ENCODE results near the gene NOTCH4. TPM values are rescaled to one million over a fixed set of nuclear protein-coding genes. Genes with fewer than 3 reads are reported as not detected.

NOTCH4 gene
- total and polyA plus RNA-seq, 9 of the 15 experiments (the other 6 are each of a cell fraction or from before 2014, with no cell fraction given), result 0.24 to 4.3 (median 1.7) TPM

GRCh38 chr6:32249262-32249661 lies 25.4 kb upstream of the NOTCH4 start:
- no peak overlapping the region for H3K9ac ChIP-seq (ENCODE audit: insufficient read depth in 1 of 2, low read depth in 2 of 2, low read length in 2 of 2)
- CTCF ChIA-PET (ENCODE audit: low intra/inter-chr PET ratio), result no interaction called here
- POLR2A ChIA-PET, result interaction anchor here (0.8 to 1.4 kb wide), 3 partner anchors 9 to 32 kb away, joined by 3 to 4 read pairs (median 3); no protein-coding TSS in a partner anchor
- H3K9me1 ChIP-seq (ENCODE audit: control insufficient read depth, insufficient read depth, low read length), result no peaks in the 10 kb centered on the region
- ATAC-seq, result no peak
- in situ Hi-C loops (cut with MboI), result loop anchor here (5.0 kb wide), 1 partner anchor 543 kb away; no protein-coding TSS in a partner anchor
- no peak overlapping the region for H3K27ac ChIP-seq (ENCODE audit: extremely low read depth, low read depth, low read length)
- DNase-seq (ENCODE audit: extremely low read depth in 1 of 4, low spot score in 3 of 4), result no peak
- BruUV-seq (replicated peaks), result no TSS peak
- no peaks in the 10 kb centered on the region for H3K36me3 ChIP-seq (ENCODE audit: control insufficient read depth, insufficient read depth, low read length)
- H4K20me1 ChIP-seq (replicated peaks; ENCODE audit: control insufficient read depth, insufficient read depth, low read length), result no peaks in the 10 kb centered on the region
- intact Hi-C loops (cut with micrococcal nuclease), result loop anchor here (5.0 kb wide), 2 partner anchors 453 to 548 kb away; no protein-coding TSS in a partner anchor
- no peak overlapping the region for H3K4me3 ChIP-seq
- TF ChIP-seq ZNF12 (CRISPR knock-in tag; IDR thresholded peaks at IDR 0.05) (no peak), PRMT5 (CRISPR knock-in tag; IDR thresholded peaks at IDR 0.05) (no peak), KLF16 (IDR thresholded peaks at IDR 0.05) (no peak), ZNF174 (CRISPR knock-in tag; IDR thresholded peaks at IDR 0.05) (no peak), ETS1 (conservative IDR thresholded peaks at IDR 0.05; ENCODE audit: control insufficient read depth, low read depth, low read length) (no peak), ARNT (IDR thresholded peaks at IDR 0.05) (no peak), ZFP36 (IDR thresholded peaks at IDR 0.05; ENCODE audit: low read depth, low read length, partially characterized antibody) (peak; percentile 84), NFATC3 (IDR thresholded peaks at IDR 0.05) (no peak), NFE2 (IDR thresholded peaks at IDR 0.05; ENCODE audit: low read depth) (no peak), CBX3 (IDR thresholded peaks at IDR 0.05; ENCODE audit: borderline replicate concordance in 1 of 2, low read length in 2 of 2) (peak in 1 of 2 experiments; percentile 42; a peak in 1 of 3 replicates), ZNF280A (IDR thresholded peaks at IDR 0.05; ENCODE audit: low read depth, partially characterized antibody) (peak; percentile 68)
- TF ChIP-seq, protein P1, sequence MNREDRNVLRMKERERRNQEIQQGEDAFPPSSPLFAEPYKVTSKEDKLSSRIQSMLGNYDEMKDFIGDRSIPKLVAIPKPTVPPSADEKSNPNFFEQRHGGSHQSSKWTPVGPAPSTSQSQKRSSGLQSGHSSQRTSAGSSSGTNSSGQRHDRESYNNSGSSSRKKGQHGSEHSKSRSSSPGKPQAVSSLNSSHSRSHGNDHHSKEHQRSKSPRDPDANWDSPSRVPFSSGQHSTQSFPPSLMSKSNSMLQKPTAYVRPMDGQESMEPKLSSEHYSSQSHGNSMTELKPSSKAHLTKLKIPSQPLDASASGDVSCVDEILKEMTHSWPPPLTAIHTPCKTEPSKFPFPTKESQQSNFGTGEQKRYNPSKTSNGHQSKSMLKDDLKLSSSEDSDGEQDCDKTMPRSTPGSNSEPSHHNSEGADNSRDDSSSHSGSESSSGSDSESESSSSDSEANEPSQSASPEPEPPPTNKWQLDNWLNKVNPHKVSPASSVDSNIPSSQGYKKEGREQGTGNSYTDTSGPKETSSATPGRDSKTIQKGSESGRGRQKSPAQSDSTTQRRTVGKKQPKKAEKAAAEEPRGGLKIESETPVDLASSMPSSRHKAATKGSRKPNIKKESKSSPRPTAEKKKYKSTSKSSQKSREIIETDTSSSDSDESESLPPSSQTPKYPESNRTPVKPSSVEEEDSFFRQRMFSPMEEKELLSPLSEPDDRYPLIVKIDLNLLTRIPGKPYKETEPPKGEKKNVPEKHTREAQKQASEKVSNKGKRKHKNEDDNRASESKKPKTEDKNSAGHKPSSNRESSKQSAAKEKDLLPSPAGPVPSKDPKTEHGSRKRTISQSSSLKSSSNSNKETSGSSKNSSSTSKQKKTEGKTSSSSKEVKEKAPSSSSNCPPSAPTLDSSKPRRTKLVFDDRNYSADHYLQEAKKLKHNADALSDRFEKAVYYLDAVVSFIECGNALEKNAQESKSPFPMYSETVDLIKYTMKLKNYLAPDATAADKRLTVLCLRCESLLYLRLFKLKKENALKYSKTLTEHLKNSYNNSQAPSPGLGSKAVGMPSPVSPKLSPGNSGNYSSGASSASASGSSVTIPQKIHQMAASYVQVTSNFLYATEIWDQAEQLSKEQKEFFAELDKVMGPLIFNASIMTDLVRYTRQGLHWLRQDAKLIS (CRISPR knock-in tag; IDR thresholded peaks at IDR 0.05), result no peak
- 0 out of 2 replicates have a peak, but pooled peaks cover 3% of the 10 kb centered on the region for H3K9me3 ChIP-seq (replicated peaks; ENCODE audit: control insufficient read depth, insufficient read depth, low read depth, low read length)
- H2AFZ ChIP-seq (ENCODE audit: low read depth, low read length), result no peak overlapping the region
- no peaks in the 10 kb centered on the region for H3K79me2 ChIP-seq (ENCODE audit: control insufficient read depth, insufficient read depth, low read length)
- H3K27me3 ChIP-seq (ENCODE audit: control insufficient read depth in 2 of 2, insufficient read depth in 2 of 2, low read length in 2 of 2), result peaks cover 0 to under 1% of the 10 kb centered on the region in 2 experiments; a peak in 3 of 5 replicates
- FAIRE-seq, result no peak
- H3K4me1 ChIP-seq (replicated peaks in 1 of 2; ENCODE audit: control insufficient read depth in 2 of 2, insufficient read depth in 2 of 2, low read length in 2 of 2), result no peaks in the 10 kb centered on the region
- WGBS (ENCODE audit: insufficient coverage, low coverage, missing lambda C conversion rate), result 3% methylated on average over 2 of the region's 2 CpGs
- H3K4me2 ChIP-seq (ENCODE audit: insufficient read depth, low read length), result no peak overlapping the region

All from K562 (cell line).